Measurements from ENCODE around the gene FOXP1. TPM values are rescaled to one million over a fixed set of nuclear protein-coding genes. Genes with fewer than 3 reads are reported as not detected.

Gene FOXP1
- total RNA-seq, 4 donors from 2014 or later: 181 to 225 (median 205) TPM

DNA sequence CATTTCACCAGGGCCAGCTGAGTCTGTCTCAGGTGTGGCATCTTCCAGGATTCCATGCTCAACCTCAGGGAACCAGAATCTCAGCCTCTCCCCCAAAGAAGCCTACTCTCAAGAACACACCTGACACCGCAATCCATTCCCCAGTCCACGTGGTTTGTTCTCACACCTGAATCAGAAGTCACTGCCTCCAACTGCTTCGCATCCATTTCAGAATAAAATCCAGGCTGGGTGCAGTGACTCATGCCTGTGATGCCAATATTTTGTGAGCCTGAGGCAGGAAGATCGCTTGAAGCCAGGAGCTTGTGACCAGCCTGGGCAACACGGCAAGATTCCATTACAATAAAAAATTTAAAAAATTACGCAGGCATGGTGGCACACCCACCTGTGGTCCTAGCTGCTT, 212.2 kb downstream of the FOXP1 start:
- Histone ChIP-seq H3K27ac (replicated peaks in 1 of 4) (no peak overlapping the region), H3K4me1 (peaks cover 6 to 53% (median 32%) of the 10 kb centered on the region in 4 donors), H3K9me3 (no peaks in the 10 kb centered on the region), H3K36me3 (no peaks in the 10 kb centered on the region), H3K4me3 (no peak overlapping the region), H3K27me3 (no peaks in the 10 kb centered on the region)
- 92% methylated on average over 6 of the region's 6 CpGs for WGBS
- TF ChIP-seq, protein P1, sequence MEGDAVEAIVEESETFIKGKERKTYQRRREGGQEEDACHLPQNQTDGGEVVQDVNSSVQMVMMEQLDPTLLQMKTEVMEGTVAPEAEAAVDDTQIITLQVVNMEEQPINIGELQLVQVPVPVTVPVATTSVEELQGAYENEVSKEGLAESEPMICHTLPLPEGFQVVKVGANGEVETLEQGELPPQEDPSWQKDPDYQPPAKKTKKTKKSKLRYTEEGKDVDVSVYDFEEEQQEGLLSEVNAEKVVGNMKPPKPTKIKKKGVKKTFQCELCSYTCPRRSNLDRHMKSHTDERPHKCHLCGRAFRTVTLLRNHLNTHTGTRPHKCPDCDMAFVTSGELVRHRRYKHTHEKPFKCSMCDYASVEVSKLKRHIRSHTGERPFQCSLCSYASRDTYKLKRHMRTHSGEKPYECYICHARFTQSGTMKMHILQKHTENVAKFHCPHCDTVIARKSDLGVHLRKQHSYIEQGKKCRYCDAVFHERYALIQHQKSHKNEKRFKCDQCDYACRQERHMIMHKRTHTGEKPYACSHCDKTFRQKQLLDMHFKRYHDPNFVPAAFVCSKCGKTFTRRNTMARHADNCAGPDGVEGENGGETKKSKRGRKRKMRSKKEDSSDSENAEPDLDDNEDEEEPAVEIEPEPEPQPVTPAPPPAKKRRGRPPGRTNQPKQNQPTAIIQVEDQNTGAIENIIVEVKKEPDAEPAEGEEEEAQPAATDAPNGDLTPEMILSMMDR (IDR thresholded peaks at IDR 0.05): no peak
- TF ChIP-seq POLR2A (IDR thresholded peaks at IDR 0.05; ENCODE audit: low read depth) (no peak), POLR2AphosphoS5 (IDR thresholded peaks at IDR 0.05) (no peak), EP300 (IDR thresholded peaks at IDR 0.05) (no peak)
- intact Hi-C loops (cut with DNase I): no loop called here
- peak; percentile 60 for DNase-seq (ENCODE audit: extremely low spot score)

DNA sequence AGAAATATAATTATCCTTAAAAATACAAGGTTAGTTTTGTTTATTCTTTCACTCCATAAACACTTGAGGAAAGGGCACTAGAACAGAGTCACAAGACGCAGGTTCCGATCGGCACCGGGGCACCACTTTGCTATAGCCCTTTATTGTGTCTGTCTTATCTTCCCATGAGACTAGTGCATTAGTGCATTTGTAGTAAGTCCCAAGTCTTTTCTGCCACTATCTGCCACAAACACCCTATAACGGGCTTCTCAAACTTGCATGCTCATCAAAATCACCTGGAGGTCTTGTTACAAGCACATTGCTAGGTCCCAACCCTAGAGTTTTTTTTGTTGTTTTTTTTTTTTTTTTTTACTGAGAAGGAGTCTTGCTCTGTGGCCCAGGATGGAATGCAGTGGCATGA, 213.1 kb downstream of the FOXP1 start:
- peak; percentile 82 for DNase-seq (ENCODE audit: extremely low spot score)
- 64% methylated on average over 5 of the region's 5 CpGs for WGBS
- TF ChIP-seq POLR2AphosphoS5 (IDR thresholded peaks at IDR 0.05) (no peak), POLR2A (IDR thresholded peaks at IDR 0.05; ENCODE audit: low read depth) (no peak), EP300 (IDR thresholded peaks at IDR 0.05) (no peak)
- TF ChIP-seq, protein P1 (IDR thresholded peaks at IDR 0.05): no peak
- Histone ChIP-seq H3K36me3 (no peaks in the 10 kb centered on the region), H3K4me3 (peak overlapping the region in 1 of 4 donors; percentile 5), H3K27me3 (no peaks in the 10 kb centered on the region), H3K9me3 (no peaks in the 10 kb centered on the region), H3K27ac (replicated peaks in 1 of 4) (peak overlapping the region; percentile 50 to 74 (median 64)), H3K4me1 (peaks cover 6 to 58% (median 32%) of the 10 kb centered on the region in 4 donors)
- intact Hi-C loops (cut with DNase I): no loop called here

DNA sequence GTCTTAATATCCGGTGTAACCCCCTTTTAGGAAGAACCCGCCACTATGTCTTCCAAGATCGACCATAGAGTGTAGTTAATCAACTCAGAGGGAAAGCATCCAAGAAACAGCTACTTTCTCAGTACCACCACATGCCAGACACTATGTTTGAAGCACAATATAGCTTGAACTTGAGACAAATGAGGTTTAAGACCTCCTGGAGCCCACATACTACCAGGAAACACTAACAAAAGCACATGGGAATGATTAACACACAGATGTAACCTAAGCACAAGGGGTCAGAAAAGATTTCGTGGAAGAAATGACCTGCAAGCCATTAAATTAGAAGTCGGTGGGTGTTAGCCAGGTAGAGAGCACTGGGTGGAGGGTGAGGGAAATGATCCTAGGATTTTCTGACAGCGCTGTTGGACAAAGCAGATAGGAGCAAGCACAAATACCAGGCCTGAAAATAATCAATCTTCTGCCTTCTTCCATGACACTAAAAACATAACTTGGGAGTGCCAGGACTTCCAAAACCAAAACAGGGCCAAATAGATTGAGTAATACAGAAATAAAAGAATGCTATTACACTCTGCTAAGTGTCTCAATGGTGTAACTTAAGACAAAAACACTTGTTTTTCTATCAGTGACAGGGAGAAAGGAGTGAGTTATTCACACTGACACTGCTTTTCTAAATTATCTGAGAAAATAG, 213.7 kb downstream of the FOXP1 start:
- no peak for DNase-seq (ENCODE audit: extremely low spot score)
- TF ChIP-seq, protein P1 (IDR thresholded peaks at IDR 0.05): no peak
- TF ChIP-seq POLR2AphosphoS5 (IDR thresholded peaks at IDR 0.05) (peak in 1 of 2 donors; percentile 54), EP300 (IDR thresholded peaks at IDR 0.05) (no peak)
- no peaks in the 10 kb centered on the region for H3K9me3 ChIP-seq
- H3K27ac ChIP-seq (replicated peaks in 1 of 4): peak overlapping the region; percentile 50 to 74 (median 64)
- 59% methylated on average over 6 of the region's 6 CpGs for WGBS
- H3K27me3 ChIP-seq: no peaks in the 10 kb centered on the region
- peaks cover 6 to 58% (median 32%) of the 10 kb centered on the region in 4 donors for H3K4me1 ChIP-seq
- intact Hi-C loops (cut with DNase I): no loop called here
- H3K4me3 ChIP-seq: peak overlapping the region in 1 of 4 donors; percentile 5
- H3K36me3 ChIP-seq: no peaks in the 10 kb centered on the region

DNA sequence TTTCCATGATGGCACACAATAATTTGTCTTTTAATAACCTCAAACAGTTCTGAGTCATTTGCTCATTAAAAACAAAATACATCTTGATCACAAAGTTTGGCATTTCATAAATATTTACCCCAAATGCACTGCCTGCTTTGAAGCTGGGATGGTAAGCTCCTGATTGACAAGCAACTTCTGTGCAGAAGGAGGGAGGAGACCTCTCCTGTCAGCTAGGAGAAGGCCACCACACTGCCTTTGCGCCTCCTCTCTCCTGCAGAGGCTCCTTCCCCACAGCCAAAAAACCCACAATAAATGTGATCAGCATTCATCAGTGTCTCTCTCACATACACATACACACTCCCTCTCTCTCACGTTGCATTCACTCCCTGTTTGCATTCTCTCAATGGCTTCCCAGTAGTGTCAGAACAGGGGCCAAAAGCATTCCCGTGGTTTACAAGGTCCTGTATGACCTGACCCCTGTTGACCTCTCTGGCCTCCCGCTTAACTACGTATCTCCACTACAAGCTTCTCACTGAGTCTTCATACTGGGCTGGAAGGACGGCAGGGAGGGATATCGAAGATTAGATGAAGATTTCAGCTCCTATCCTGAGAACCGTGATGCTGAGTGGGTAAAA, 216.4 kb downstream of the FOXP1 start:
- no peaks in the 10 kb centered on the region for H3K9me3 ChIP-seq
- peaks cover 6 to 52% (median 32%) of the 10 kb centered on the region in 4 donors for H3K4me1 ChIP-seq
- H3K4me3 ChIP-seq: no peak overlapping the region
- H3K27me3 ChIP-seq: no peaks in the 10 kb centered on the region
- intact Hi-C loops (cut with DNase I): no loop called here
- TF ChIP-seq EP300 (IDR thresholded peaks at IDR 0.05): no peak
- TF ChIP-seq, protein P1 (IDR thresholded peaks at IDR 0.05): no peak
- TF ChIP-seq POLR2AphosphoS5 (IDR thresholded peaks at IDR 0.05): no peak
- no peaks in the 10 kb centered on the region for H3K36me3 ChIP-seq
- no peak for DNase-seq (ENCODE audit: extremely low spot score)
- H3K27ac ChIP-seq (replicated peaks in 1 of 4): no peak overlapping the region
- 86% methylated on average over 8 of the region's 8 CpGs for WGBS

All from esophagus muscularis mucosa (tissue), 4 donors.